ENCODE measurements around the gene ARL14.

ARL14 gene

DNA sequence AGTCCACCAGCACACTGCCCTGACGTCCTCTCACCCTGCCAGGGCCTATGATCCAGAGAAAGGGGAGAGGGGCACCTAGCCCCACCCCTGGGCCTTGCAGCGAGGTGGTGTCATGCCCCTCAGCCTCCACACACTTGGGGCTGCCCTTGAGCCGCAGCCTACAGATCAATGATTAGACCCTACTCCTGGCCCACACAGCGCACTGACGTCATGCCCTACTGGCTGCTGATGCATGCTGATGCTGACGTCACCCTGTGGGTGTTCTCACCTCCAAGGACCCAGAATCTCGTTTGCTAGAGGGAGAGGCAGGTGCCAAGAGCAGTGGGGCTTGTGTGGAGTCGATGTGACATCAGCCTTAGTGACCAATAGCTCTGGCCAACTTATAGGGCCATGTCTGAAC is 18.0 kb downstream of the ARL14 start:
- TF ChIP-seq, protein P1, sequence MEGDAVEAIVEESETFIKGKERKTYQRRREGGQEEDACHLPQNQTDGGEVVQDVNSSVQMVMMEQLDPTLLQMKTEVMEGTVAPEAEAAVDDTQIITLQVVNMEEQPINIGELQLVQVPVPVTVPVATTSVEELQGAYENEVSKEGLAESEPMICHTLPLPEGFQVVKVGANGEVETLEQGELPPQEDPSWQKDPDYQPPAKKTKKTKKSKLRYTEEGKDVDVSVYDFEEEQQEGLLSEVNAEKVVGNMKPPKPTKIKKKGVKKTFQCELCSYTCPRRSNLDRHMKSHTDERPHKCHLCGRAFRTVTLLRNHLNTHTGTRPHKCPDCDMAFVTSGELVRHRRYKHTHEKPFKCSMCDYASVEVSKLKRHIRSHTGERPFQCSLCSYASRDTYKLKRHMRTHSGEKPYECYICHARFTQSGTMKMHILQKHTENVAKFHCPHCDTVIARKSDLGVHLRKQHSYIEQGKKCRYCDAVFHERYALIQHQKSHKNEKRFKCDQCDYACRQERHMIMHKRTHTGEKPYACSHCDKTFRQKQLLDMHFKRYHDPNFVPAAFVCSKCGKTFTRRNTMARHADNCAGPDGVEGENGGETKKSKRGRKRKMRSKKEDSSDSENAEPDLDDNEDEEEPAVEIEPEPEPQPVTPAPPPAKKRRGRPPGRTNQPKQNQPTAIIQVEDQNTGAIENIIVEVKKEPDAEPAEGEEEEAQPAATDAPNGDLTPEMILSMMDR (IDR thresholded peaks at IDR 0.05; ENCODE audit: insufficient read depth, low read length, poor library complexity, severe bottlenecking): no peak
- no peak for TF ChIP-seq EZH2phosphoT487 (conservative IDR thresholded peaks at IDR 0.05; ENCODE audit: low read length)
- H3K4me3 ChIP-seq (ENCODE audit: insufficient read depth, low read length, poor library complexity, severe bottlenecking): no peak overlapping the region
- H3K27ac ChIP-seq (ENCODE audit: low read depth, low read length): no peak overlapping the region
- no peaks in the 10 kb centered on the region for H3K9me3 ChIP-seq (ENCODE audit: insufficient read depth, low read length)
- H3K4me2 ChIP-seq (ENCODE audit: low read depth, low read length, poor library complexity, severe bottlenecking): no peak overlapping the region
- H3K36me3 ChIP-seq (ENCODE audit: low read length): no peaks in the 10 kb centered on the region
- no peaks in the 10 kb centered on the region for H4K20me1 ChIP-seq (ENCODE audit: low read depth, low read length)
- H3K79me2 ChIP-seq (ENCODE audit: insufficient read depth, low read length): no peaks in the 10 kb centered on the region
- no peak overlapping the region for H2AFZ ChIP-seq (ENCODE audit: low read depth, low read length, severe bottlenecking)
- no peaks in the 10 kb centered on the region for H3K27me3 ChIP-seq (ENCODE audit: low read length)
- H3K9ac ChIP-seq (ENCODE audit: low read length): no peak overlapping the region
- H3K9me2 ChIP-seq (replicated peaks; ENCODE audit: insufficient read depth, low read length): no peaks in the 10 kb centered on the region
- no peaks in the 10 kb centered on the region for H3F3A ChIP-seq (ENCODE audit: insufficient read depth)

- no peaks in the 10 kb centered on the region for H3K9me3 ChIP-seq (ENCODE audit: insufficient read depth, low read length)
- H4K20me1 ChIP-seq (ENCODE audit: low read depth, low read length): no peaks in the 10 kb centered on the region
- no peaks in the 10 kb centered on the region for H3F3A ChIP-seq (ENCODE audit: insufficient read depth)
- H3K27ac ChIP-seq (ENCODE audit: low read depth, low read length): no peak overlapping the region
- TF ChIP-seq EZH2phosphoT487 (conservative IDR thresholded peaks at IDR 0.05; ENCODE audit: low read length): no peak
- TF ChIP-seq, protein P1 (IDR thresholded peaks at IDR 0.05; ENCODE audit: insufficient read depth, low read length, poor library complexity, severe bottlenecking): no peak
- no peak overlapping the region for H3K4me3 ChIP-seq (ENCODE audit: insufficient read depth, low read length, poor library complexity, severe bottlenecking)
- H3K9me2 ChIP-seq (replicated peaks; ENCODE audit: insufficient read depth, low read length): no peaks in the 10 kb centered on the region
- H3K36me3 ChIP-seq (ENCODE audit: low read length): no peaks in the 10 kb centered on the region
- H3K79me2 ChIP-seq (ENCODE audit: insufficient read depth, low read length): no peaks in the 10 kb centered on the region
- no peak overlapping the region for H3K9ac ChIP-seq (ENCODE audit: low read length)
- H2AFZ ChIP-seq (ENCODE audit: low read depth, low read length, severe bottlenecking): no peak overlapping the region
- no peaks in the 10 kb centered on the region for H3K27me3 ChIP-seq (ENCODE audit: low read length)
- no peak overlapping the region for H3K4me2 ChIP-seq (ENCODE audit: low read depth, low read length, poor library complexity, severe bottlenecking)
Observed at GRCh38 chr3:160695915-160696327, 19.0 kb downstream of the ARL14 start.

DNA sequence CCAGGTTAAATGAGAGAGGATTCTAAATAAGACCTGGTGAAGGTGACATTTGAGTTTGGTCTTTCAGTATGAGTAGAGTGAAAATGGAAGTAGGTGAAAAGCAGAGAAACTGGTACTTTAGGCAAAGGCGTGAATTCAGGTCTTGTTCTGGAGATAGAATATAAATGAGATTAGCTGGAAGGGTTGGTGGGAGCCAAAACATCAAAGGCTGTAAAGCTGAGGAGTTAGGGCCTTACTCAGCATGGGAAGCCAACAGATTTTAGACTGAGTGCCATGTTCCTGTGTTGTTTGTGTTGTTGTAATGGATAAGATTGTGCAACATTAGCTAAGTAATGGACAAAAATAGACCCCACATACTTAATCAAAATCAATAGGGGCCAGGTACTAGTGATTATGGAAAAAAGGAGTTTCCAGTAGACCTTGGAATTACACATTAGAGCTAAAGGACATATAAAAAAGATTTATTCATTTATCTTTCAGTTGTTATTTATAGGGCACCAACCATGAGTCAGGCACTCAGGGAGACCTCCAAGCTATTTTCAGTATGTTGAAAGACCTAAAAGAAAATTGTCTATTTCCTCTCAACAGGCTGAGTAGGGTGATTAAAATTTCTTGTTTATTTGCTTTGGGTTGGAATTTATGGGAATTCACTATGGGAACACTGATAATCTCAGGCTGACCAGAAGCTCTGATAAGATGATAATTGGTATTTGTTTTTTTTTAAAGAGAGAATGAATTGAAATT is 20.8 kb downstream of the ARL14 start:
- Histone ChIP-seq H3K9me3 (ENCODE audit: insufficient read depth, low read length) (no peaks in the 10 kb centered on the region), H3K27me3 (ENCODE audit: low read length) (no peaks in the 10 kb centered on the region), H2AFZ (ENCODE audit: low read depth, low read length, severe bottlenecking) (no peak overlapping the region), H3F3A (ENCODE audit: insufficient read depth) (no peaks in the 10 kb centered on the region), H3K27ac (ENCODE audit: low read depth, low read length) (no peak overlapping the region), H3K4me2 (ENCODE audit: low read depth, low read length, poor library complexity, severe bottlenecking) (no peak overlapping the region), H3K79me2 (ENCODE audit: insufficient read depth, low read length) (no peaks in the 10 kb centered on the region), H3K4me3 (ENCODE audit: insufficient read depth, low read length, poor library complexity, severe bottlenecking) (no peak overlapping the region), H4K20me1 (ENCODE audit: low read depth, low read length) (no peaks in the 10 kb centered on the region), H3K9ac (ENCODE audit: low read length) (no peak overlapping the region), H3K9me2 (replicated peaks; ENCODE audit: insufficient read depth, low read length) (no peaks in the 10 kb centered on the region), H3K36me3 (ENCODE audit: low read length) (no peaks in the 10 kb centered on the region)
- TF ChIP-seq, protein P1 (IDR thresholded peaks at IDR 0.05; ENCODE audit: insufficient read depth, low read length, poor library complexity, severe bottlenecking): no peak
- no peak for TF ChIP-seq EZH2phosphoT487 (conservative IDR thresholded peaks at IDR 0.05; ENCODE audit: low read length)

Measured in SU-DHL-6 (cell line).